ENCODE results near the gene TPM4. TPM values are rescaled to one million over a fixed set of nuclear protein-coding genes. Genes with fewer than 3 reads are reported as not detected.

TPM4 gene
- total RNA-seq, 1 donor, result 1,233 TPM

- H3K27ac ChIP-seq (ENCODE audit: low read depth, low read length), result no peak overlapping the region
- H3K36me3 ChIP-seq (ENCODE audit: insufficient read depth, low read length), result no peaks in the 10 kb centered on the region
- H3K79me2 ChIP-seq (ENCODE audit: insufficient read depth, low read length), result no peaks in the 10 kb centered on the region
- no peaks in the 10 kb centered on the region for H3K27me3 ChIP-seq (ENCODE audit: insufficient read depth, low read length)
- TF ChIP-seq CTCF (IDR thresholded peaks at IDR 0.05; ENCODE audit: extremely low read depth, low read depth, low read length), result no peak
- no peaks in the 10 kb centered on the region for H4K20me1 ChIP-seq (ENCODE audit: insufficient read depth, low read length)
- peak; percentile 42 for DNase-seq (ENCODE audit: insufficient read length, low spot score, missing footprints)
- H3K4me3 ChIP-seq (ENCODE audit: insufficient read depth, low read length), result no peak overlapping the region
- no peak overlapping the region for H3K4me2 ChIP-seq (ENCODE audit: insufficient read depth, low read length)
- H2AFZ ChIP-seq (ENCODE audit: low read length), result no peak overlapping the region
- H3K4me1 ChIP-seq (ENCODE audit: insufficient read depth, low read length), result peaks cover 16% of the 10 kb centered on the region
- no peaks in the 10 kb centered on the region for H3K9me3 ChIP-seq (ENCODE audit: low read depth, low read length)
Measured at GRCh38 chr19:16039081-16039480, 37.2 kb upstream of the TPM4 start.

GRCh38 chr19:16039545-16039944, 36.8 kb upstream of the TPM4 start:
- Histone ChIP-seq H3K27me3 (ENCODE audit: insufficient read depth, low read length) (no peaks in the 10 kb centered on the region), H3K4me1 (ENCODE audit: insufficient read depth, low read length) (peaks cover 16% of the 10 kb centered on the region), H3K9me3 (ENCODE audit: low read depth, low read length) (no peaks in the 10 kb centered on the region), H4K20me1 (ENCODE audit: insufficient read depth, low read length) (no peaks in the 10 kb centered on the region), H3K27ac (ENCODE audit: low read depth, low read length) (no peak overlapping the region), H3K36me3 (ENCODE audit: insufficient read depth, low read length) (no peaks in the 10 kb centered on the region), H3K4me2 (ENCODE audit: insufficient read depth, low read length) (no peak overlapping the region), H3K79me2 (ENCODE audit: insufficient read depth, low read length) (no peaks in the 10 kb centered on the region), H2AFZ (ENCODE audit: low read length) (no peak overlapping the region), H3K4me3 (ENCODE audit: insufficient read depth, low read length) (no peak overlapping the region)
- DNase-seq (ENCODE audit: insufficient read length, low spot score, missing footprints), result peak; percentile 13
- no peak for TF ChIP-seq CTCF (IDR thresholded peaks at IDR 0.05; ENCODE audit: extremely low read depth, low read depth, low read length)

- no peak overlapping the region for H3K4me3 ChIP-seq (ENCODE audit: insufficient read depth, low read length)
- no peaks in the 10 kb centered on the region for H3K36me3 ChIP-seq (ENCODE audit: insufficient read depth, low read length)
- DNase-seq (ENCODE audit: insufficient read length, low spot score, missing footprints), result peak; percentile 61
- no peak overlapping the region for H3K27ac ChIP-seq (ENCODE audit: low read depth, low read length)
- H3K79me2 ChIP-seq (ENCODE audit: insufficient read depth, low read length), result no peaks in the 10 kb centered on the region
- H3K27me3 ChIP-seq (ENCODE audit: insufficient read depth, low read length), result no peaks in the 10 kb centered on the region
- no peak overlapping the region for H3K4me2 ChIP-seq (ENCODE audit: insufficient read depth, low read length)
- peak overlapping the region; percentile 82 for H2AFZ ChIP-seq (ENCODE audit: low read length)
- peaks cover 16% of the 10 kb centered on the region for H3K4me1 ChIP-seq (ENCODE audit: insufficient read depth, low read length)
- no peaks in the 10 kb centered on the region for H4K20me1 ChIP-seq (ENCODE audit: insufficient read depth, low read length)
- no peak for TF ChIP-seq CTCF (IDR thresholded peaks at IDR 0.05; ENCODE audit: extremely low read depth, low read depth, low read length)
- H3K9me3 ChIP-seq (ENCODE audit: low read depth, low read length), result no peaks in the 10 kb centered on the region
Measured at GRCh38 chr19:16040642-16041041, 35.7 kb upstream of the TPM4 start.

GRCh38 chr19:16041299-16041990, 34.9 kb upstream of the TPM4 start:
- Histone ChIP-seq H3K36me3 (ENCODE audit: insufficient read depth, low read length) (no peaks in the 10 kb centered on the region), H3K4me1 (ENCODE audit: insufficient read depth, low read length) (peaks cover 16% of the 10 kb centered on the region), H2AFZ (ENCODE audit: low read length) (peak overlapping the region; percentile 92), H3K9me3 (ENCODE audit: low read depth, low read length) (no peaks in the 10 kb centered on the region), H3K27ac (ENCODE audit: low read depth, low read length) (no peak overlapping the region), H3K4me2 (ENCODE audit: insufficient read depth, low read length) (peak overlapping the region; percentile 86), H4K20me1 (ENCODE audit: insufficient read depth, low read length) (no peaks in the 10 kb centered on the region), H3K79me2 (ENCODE audit: insufficient read depth, low read length) (no peaks in the 10 kb centered on the region), H3K4me3 (ENCODE audit: insufficient read depth, low read length) (peak overlapping the region; percentile 65), H3K27me3 (ENCODE audit: insufficient read depth, low read length) (no peaks in the 10 kb centered on the region)
- peak; percentile 98 for DNase-seq (ENCODE audit: insufficient read length, low spot score, missing footprints)
- TF ChIP-seq CTCF (IDR thresholded peaks at IDR 0.05; ENCODE audit: extremely low read depth, low read depth, low read length), result peak; percentile 92
